HUES48 (cell line): Measurements from ENCODE around the gene SIRT7.

Experiments used
- H3K27ac ChIP-seq: one replicate; pipeline ENCODE4 v1.7.0; 2013; ENCODE audit warnings: low read depth, low read length, inconsistent platforms
- H3K27me3 ChIP-seq: 2 replicates; pipeline ENCODE4 v1.6.1; 2013; ENCODE audit warnings: mild to moderate bottlenecking, low read length; ENCODE audit not compliant: control insufficient read depth, insufficient read depth
- H3K36me3 ChIP-seq: 2 replicates; pipeline ENCODE4 v1.6.1; 2013; ENCODE audit warnings: low read length; ENCODE audit not compliant: control insufficient read depth, insufficient read depth
- H3K4me1 ChIP-seq: 2 replicates; pipeline ENCODE4 v1.6.1; 2013; ENCODE audit warnings: mild to moderate bottlenecking, low read length; ENCODE audit not compliant: control insufficient read depth, insufficient read depth
- H3K4me3 ChIP-seq: 2 replicates; pipeline ENCODE4 v1.5.1; 2013; ENCODE audit warnings: mild to moderate bottlenecking, low read depth, low read length
- H3K9ac ChIP-seq: 2 replicates; pipeline ENCODE4 v1.6.1; 2013; ENCODE audit warnings: mild to moderate bottlenecking, low read depth, low read length, moderate library complexity
- H3K9me3 ChIP-seq: 2 replicates; pipeline ENCODE4 v1.6.1; 2013; ENCODE audit warnings: low read length; ENCODE audit not compliant: control insufficient read depth, insufficient read depth

The SIRT7 gene

DNA sequence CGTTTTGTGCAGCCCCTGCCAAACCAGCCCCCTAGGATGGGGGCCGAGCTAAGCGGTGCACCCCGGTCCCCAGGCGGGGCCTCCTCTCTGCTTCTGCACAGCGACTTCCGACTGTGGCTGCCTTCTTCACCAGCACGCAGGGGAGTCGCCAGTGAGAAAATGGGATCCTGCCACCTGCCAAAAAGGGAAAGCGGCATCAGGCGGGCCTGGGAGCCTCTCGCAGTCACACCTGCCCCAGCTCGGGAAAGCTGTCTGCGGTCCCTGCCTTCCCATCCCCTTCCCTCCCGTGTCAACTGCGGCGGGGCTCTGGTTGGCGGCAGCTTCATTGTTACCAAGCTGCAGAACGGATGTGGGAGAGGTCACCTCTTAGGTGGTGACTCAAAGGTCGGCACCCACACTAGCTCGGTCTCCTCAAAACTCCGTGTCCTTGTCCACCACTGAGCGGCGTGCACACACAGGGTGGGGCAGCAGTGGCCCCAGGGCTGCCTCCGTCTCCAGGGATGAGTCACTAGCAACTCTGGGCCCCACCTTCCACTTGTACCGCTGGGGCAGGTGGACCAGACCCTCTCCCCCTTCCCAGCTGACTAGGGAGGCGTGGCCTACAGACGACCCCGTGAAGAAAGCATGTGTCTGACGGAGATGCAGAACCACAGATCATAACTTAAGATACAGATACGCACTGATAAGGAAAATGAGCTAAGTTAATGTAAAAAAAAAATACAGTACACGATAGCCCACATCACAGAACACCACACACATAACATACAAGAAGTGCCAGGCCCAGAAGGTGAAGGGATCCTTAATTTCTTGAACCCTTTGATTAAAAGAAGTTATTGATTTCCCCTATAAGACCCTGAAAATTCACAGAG is 5.3 kb downstream of the SIRT7 start:
- H3K9ac ChIP-seq, result no peak overlapping the region
- no peak overlapping the region for H3K27ac ChIP-seq
- peaks cover 11% of the 10 kb centered on the region for H3K4me1 ChIP-seq
- H3K4me3 ChIP-seq, result no peak overlapping the region
- no peaks in the 10 kb centered on the region for H3K27me3 ChIP-seq
- peaks cover 48% of the 10 kb centered on the region for H3K36me3 ChIP-seq
- H3K9me3 ChIP-seq, result no peaks in the 10 kb centered on the region

DNA sequence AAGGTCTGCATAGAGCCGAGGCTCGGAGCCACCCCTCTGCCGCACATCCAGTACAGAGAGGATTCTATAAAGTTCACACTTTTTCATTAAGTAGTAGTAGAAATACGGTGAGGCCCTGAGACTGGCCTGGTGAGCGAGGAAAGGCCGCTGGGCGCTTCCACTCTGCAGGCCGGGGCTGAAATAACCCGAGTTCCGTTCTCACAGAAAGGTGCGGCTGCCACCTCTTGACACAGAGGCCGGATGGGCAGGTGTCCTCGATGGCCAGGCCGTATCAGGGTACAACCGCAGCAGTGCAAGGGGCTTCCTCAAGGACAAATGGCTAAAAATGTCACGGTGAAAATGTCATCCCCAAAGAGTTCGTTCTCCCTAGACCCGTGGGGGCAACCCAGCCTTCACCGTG is 6.0 kb downstream of the SIRT7 start:
- Histone ChIP-seq H3K9ac (no peak overlapping the region), H3K9me3 (no peaks in the 10 kb centered on the region), H3K4me3 (peak overlapping the region; percentile 51; the same call in 1 of the 2 replicates), H3K4me1 (peaks cover 8% of the 10 kb centered on the region), H3K27ac (peak overlapping the region; percentile 35), H3K36me3 (peaks cover 48% of the 10 kb centered on the region), H3K27me3 (no peaks in the 10 kb centered on the region)

DNA sequence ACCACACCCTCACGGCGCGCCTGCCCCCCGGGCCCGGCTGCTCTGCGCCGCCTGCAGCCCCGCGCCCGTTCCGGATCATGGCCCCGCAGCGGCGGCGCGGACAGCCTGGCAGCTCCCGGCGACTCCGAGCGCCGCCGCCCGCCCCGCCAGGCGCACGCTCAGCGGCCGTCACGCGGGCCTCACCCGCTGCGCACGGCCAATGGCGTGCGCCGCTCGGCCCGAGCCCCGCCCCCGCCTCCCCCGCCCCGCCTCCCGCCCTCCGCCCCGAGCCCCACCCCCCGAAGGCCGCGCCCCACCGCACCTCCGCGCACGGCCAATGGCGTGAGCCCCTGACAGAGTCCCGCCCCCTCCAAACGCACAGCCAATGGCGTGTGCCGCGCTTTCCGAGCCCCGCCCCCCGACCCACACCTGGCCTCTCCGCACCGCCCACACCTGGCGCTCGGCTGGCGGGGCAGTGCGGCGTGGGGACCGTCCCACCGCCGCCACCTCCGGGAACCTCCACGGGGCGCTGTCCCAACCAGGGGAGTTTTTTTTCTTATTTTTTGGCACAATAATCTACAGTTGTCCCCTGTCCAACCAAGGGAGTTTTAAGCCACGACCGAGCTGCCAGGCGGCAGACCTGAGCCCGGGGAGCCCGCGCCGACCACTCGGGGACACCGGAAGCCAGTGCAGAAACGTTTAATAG is 6.6 kb downstream of the SIRT7 start, which contains the start of gene PCYT2:
PCYT2 (minus strand) TSS at position 123 of the 685 bp plus-strand sequence; CDS start at position 79, 44 bp downstream.
- Histone ChIP-seq H3K4me1 (0 out of 2 replicates have a peak, but pooled peaks cover 4% of the 10 kb centered on the region), H3K9ac (no peak within 1 kb of the TSS; the same call in 1 of the 2 replicates), H3K4me3 (peak within 1 kb of the TSS; percentile 86), H3K27ac (peak within 1 kb of the TSS; percentile 59), H3K27me3 (no peaks in the 10 kb centered on the region), H3K9me3 (no peaks in the 10 kb centered on the region), H3K36me3 (peaks cover 48% of the 10 kb centered on the region)

DNA sequence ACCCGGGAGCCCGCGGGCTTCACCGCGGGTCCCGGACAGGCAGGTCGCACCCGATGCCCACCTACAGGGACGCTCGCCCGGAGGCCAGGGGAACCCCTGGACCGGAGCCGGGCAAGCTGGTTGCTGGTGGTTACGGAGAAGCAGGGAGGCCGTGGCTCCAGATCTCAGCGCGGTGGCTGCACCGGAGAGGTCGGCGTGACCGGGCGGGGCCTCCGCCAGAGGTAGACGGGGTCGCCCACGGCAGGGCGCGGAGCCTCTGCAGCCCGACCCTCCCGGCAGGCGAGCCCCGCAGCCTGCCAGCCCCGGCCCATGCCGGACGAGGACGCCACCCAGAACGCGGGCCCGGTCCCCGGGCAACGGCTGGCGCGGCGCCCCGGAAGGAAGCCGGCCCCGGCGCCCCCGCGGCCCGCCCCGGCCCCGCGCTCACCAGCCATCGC is 7.1 kb downstream of the SIRT7 start:
- Histone ChIP-seq H3K4me1 (0 out of 2 replicates have a peak, but pooled peaks cover 4% of the 10 kb centered on the region), H3K36me3 (peaks cover 45% of the 10 kb centered on the region), H3K4me3 (peak overlapping the region; percentile 86), H3K9ac (no peak overlapping the region; the same call in 1 of the 2 replicates), H3K27ac (peak overlapping the region; percentile 59), H3K9me3 (no peaks in the 10 kb centered on the region), H3K27me3 (no peaks in the 10 kb centered on the region)

DNA sequence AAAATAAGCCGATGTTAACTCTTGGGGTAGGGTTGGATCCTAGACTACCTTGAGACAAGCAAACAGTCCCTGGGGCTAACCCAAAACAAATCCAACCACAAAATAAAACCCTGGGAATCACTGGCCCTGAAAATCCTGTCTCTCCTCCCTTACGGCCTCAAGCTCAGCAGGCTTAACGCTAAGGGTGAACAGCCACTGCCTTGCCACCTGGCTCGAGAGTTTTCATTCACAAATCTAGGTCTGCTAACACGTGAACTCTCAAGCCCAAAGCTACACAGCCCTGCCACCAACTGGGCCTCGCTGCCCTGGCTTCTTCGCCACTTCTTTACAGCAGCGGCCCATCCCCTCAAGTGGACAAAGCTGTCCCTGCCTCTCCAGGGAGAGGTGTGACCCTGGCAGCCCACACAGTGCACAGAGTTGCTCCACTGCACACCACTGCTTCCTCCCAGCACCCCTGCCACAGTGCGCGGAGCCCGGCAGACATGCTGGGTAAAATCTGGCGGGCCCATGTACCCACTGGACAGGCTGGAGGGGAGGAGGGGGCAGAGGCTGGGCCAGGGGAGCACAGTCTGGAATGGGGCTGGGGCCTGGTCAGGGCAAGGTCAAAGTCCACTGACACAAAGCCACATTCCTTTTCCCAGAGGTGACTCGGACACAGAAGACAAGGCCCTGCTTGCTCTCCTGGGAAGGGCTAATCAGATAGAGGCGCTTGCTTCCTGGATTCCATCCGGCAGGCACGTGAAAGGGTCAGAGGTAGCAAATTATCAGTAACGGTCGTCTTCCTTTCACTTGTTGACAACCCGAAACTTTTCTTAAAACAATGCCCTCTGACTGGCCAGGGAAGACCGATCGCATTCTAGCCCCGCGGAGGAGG is 7.8 kb downstream of the SIRT7 start:
- Histone ChIP-seq H3K27me3 (no peaks in the 10 kb centered on the region), H3K4me3 (peak overlapping the region; percentile 86), H3K9me3 (no peaks in the 10 kb centered on the region), H3K9ac (no peak overlapping the region), H3K27ac (peak overlapping the region; percentile 59), H3K4me1 (0 out of 2 replicates have a peak, but pooled peaks cover 4% of the 10 kb centered on the region), H3K36me3 (peaks cover 39% of the 10 kb centered on the region)

DNA sequence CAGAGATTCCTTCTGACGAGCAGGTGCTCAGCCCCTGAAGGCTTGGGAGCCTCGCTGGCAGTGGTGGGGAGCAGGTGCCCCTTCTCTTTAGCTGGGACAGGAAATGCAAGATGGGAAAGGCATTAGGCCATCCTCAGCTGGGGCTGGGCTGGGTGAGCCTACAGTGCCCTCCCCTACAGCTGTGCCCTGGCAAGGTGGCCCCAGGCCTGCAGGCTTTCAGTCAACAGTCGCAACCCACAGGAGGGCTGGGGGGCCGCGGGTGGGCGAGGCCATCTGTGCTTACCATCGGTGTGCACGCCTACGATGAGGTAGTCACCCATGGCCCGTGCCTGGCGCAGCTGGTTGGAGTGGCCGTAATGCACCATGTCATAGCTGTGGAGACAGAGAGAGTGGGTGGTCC is 8.7 kb downstream of the SIRT7 start:
- no peak overlapping the region for H3K4me3 ChIP-seq
- H3K27ac ChIP-seq, result no peak overlapping the region
- no peak overlapping the region for H3K9ac ChIP-seq
- peaks cover 30% of the 10 kb centered on the region for H3K36me3 ChIP-seq
- H3K27me3 ChIP-seq, result no peaks in the 10 kb centered on the region
- 0 out of 2 replicates have a peak, but pooled peaks cover 4% of the 10 kb centered on the region for H3K4me1 ChIP-seq
- no peaks in the 10 kb centered on the region for H3K9me3 ChIP-seq

DNA sequence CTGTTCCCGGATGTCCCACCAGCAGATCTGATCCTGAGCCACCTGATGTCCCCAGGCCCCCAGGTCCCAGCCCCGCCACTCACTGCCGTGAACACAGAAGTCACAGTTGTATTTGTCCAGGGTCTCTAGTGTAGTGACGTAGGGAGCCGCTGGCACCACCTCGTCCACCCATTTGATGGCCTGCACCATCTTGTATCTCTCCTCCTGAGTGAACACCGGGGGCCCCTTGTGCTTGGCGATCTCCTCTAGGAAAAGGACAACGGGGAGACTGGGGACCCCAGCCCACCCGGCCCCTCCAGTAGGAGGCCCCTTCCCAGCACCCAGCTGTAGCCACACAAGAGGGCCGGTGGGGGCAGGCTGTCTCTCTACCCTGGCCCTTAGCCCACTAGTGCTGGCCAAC is 9.2 kb downstream of the SIRT7 start:
- H3K36me3 ChIP-seq, result peaks cover 28% of the 10 kb centered on the region
- 0 out of 2 replicates have a peak, but pooled peaks cover 4% of the 10 kb centered on the region for H3K4me1 ChIP-seq
- H3K27ac ChIP-seq, result no peak overlapping the region
- H3K9me3 ChIP-seq, result no peaks in the 10 kb centered on the region
- H3K4me3 ChIP-seq, result no peak overlapping the region
- no peak overlapping the region for H3K9ac ChIP-seq
- no peaks in the 10 kb centered on the region for H3K27me3 ChIP-seq

DNA sequence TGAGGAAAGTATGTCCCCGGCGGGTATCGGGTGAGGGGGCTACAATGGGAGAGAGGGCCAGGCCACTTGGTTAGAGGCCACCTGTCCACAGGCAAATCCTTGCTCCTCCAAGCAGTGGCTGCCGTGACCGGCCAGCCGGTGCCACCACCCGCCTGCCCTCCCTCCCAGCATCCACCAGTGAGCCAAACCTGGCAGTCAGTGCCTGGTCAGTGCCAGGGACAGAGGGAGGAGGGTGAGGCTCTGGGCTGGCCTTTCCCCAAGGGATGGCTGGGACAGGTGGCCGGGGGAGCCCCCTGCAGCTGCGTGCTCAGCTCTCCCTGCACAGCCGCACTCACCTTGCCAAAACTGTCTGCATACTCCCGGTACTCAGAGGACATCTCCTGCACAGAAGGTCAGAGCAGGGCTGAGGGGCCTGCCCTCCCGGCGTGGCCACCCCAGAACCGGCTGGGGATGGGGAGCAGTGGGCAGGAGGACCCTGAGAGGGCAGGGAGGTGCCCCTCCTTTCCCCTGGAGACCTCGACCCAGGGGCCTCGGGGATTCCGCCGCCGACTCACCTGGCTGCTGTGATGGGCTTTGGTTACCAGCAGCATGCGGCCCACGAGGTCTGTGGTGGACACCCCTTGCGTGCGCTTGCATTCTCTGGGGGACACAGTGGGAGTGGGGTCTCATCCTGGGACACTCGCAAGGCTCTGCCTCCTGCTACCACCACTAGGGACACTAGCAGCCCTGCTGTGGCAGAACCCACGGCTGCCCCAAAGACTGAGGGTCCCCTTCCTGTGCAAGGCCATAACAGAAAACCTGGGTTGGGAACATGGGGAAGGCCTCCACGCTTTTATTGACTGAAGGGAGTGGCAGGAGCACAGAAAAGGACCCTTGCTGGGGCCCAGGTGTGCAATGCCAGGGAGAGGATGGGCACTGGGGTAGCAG is 10.5 kb downstream of the SIRT7 start:
- H3K36me3 ChIP-seq, result peaks cover 14% of the 10 kb centered on the region
- H3K27me3 ChIP-seq, result peaks cover 7% of the 10 kb centered on the region
- no peak overlapping the region for H3K9ac ChIP-seq
- no peak overlapping the region for H3K4me3 ChIP-seq
- H3K9me3 ChIP-seq, result no peaks in the 10 kb centered on the region
- 0 out of 2 replicates have a peak, but pooled peaks cover 4% of the 10 kb centered on the region for H3K4me1 ChIP-seq
- H3K27ac ChIP-seq, result no peak overlapping the region

DNA sequence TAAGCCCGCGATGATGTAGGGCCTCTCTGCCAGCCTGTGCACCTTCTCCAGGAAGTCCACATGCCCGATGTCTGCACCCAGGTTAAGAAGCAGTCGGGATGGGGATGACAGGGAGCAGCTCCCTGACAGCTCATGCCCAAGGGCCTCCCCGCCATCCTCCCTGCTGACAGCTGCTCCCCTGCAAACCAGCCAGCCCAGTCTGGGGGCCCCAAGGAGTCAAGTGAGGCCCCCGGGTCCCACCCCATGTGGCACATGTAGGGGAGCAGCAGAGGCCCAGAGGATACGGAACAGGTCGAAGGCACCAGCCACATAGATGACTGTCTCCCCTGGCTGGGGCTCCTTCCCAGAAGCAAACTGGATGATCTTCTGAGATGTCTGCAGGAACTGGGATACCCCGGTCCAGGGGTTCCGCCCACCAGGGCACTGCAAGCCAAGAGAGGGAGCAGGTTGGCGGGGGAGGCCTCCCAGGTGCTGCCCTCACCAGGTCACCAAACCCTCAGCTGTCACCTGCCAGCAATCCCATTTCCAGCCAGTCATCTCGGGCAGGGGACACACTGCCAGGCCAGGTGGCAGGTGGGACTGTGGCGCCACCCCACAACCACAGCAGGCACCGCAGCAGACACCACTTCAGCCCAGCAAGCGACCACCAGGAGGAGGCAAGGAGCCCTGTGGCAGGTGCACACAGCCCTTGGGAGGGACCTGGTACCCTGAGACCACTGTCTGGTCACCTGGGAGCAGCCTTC is 11.3 kb downstream of the SIRT7 start:
- H3K4me3 ChIP-seq, result no peak overlapping the region
- H3K9me3 ChIP-seq, result no peaks in the 10 kb centered on the region
- peaks cover 14% of the 10 kb centered on the region for H3K27me3 ChIP-seq
- H3K27ac ChIP-seq, result no peak overlapping the region
- H3K4me1 ChIP-seq, result 0 out of 2 replicates have a peak, but pooled peaks cover 4% of the 10 kb centered on the region
- peaks cover 11% of the 10 kb centered on the region for H3K36me3 ChIP-seq
- no peak overlapping the region for H3K9ac ChIP-seq
